ENCODE data around the gene GATA3.

- TF ChIP-seq, protein P1, sequence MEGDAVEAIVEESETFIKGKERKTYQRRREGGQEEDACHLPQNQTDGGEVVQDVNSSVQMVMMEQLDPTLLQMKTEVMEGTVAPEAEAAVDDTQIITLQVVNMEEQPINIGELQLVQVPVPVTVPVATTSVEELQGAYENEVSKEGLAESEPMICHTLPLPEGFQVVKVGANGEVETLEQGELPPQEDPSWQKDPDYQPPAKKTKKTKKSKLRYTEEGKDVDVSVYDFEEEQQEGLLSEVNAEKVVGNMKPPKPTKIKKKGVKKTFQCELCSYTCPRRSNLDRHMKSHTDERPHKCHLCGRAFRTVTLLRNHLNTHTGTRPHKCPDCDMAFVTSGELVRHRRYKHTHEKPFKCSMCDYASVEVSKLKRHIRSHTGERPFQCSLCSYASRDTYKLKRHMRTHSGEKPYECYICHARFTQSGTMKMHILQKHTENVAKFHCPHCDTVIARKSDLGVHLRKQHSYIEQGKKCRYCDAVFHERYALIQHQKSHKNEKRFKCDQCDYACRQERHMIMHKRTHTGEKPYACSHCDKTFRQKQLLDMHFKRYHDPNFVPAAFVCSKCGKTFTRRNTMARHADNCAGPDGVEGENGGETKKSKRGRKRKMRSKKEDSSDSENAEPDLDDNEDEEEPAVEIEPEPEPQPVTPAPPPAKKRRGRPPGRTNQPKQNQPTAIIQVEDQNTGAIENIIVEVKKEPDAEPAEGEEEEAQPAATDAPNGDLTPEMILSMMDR (IDR thresholded peaks at IDR 0.05), result no peak
- TF ChIP-seq POLR2A (IDR thresholded peaks at IDR 0.05), result no peak
Measured at GRCh38 chr10:8124436-8124835, 69.9 kb downstream of the GATA3 start.

Measured in esophagus squamous epithelium (tissue), 4 donors.